GM19467 (cell line): Measurements from ENCODE around the gene STX4.

Source experiments
- ATAC-seq: cut with Tn5 transposase; IDR thresholded peaks from one replicate; pipeline ENCODE4 v1.9.1; 2021; ENCODE audit warnings: mild to moderate bottlenecking, moderate library complexity; ENCODE audit not compliant: unreplicated experiment

Gene STX4

GRCh38 chr16:31063843-31064611, 30.7 kb downstream of the STX4 start:
- ATAC-seq: no peak

DNA sequence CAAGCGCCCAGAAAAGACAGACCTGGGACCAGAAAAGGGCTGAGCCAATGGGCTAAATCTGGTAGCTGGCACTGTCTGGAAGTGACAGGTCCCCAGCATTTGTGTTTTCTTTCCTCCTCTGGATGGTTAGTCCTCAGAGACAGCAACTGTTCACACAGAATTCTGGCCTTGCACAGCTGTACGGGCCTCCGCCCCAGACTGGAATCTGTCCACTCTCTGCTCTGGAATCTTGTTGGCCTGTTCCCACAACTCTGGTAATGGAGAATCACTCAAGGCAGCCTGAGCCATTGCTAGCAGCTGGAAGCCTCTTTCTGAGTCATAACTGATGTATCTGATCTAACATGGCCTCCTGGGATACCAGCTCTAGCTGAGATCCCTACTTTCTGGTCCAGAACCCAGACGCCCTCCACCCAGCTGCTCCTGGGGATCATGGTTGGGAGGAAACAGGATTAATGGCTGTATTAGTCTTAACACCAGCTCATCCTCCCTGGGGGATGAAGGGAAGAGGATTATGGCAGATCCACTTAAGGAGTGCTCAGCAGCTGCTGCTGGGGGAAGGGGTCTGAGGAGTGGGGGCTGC, 31.6 kb downstream of the STX4 start:
- no peak for ATAC-seq

GRCh38 chr16:31067342-31067741, 34.0 kb downstream of the STX4 start:
- no peak for ATAC-seq

- no peak for ATAC-seq
Observed at GRCh38 chr16:31071861-31072260, 38.5 kb downstream of the STX4 start.

DNA sequence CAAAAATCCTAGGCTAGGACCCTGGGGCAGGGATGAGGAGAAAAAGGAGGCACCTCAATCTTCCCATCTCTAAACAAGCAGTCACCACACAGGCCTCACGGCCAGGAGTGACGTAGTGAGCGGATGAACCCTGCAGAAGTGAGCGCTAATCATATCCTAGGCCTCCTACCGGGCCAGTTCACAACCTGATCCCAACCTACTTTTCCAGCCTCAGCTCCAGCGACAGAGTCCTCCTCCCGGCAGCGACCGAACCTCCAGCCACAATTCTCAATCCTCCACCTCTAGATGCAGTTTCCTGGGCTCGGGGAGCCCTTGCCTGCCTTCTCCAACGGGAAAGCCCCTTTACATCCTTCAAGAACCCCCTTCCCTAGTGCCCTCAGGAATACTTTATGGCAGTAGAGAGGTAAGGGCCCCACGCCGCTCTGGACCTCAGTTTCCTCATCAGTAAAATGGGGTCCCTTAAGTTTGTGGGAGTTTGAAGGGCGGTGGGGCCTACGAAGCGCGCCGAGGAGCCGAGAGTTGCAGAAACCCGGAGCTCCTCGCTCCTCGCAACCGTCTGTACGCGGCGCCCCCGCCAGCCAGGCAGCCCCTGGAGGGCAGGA, 39.3 kb downstream of the STX4 start:
- no peak for ATAC-seq

- peak; percentile 41 for ATAC-seq
Observed at GRCh38 chr16:31073142-31073969, 40.0 kb downstream of the STX4 start.

GRCh38 chr16:31073970-31074813, 40.8 kb downstream of the STX4 start, which contains the start of the genes ZNF646 and ZNF668:
Gene ZNF646 (plus strand): TSS chr16:31074422. CDS start chr16:31076325, 1,903 bp downstream.
Gene ZNF668 (minus strand): TSS chr16:31074240. CDS start chr16:31064459, 9,781 bp downstream.
- peak; percentile 68 for ATAC-seq

DNA sequence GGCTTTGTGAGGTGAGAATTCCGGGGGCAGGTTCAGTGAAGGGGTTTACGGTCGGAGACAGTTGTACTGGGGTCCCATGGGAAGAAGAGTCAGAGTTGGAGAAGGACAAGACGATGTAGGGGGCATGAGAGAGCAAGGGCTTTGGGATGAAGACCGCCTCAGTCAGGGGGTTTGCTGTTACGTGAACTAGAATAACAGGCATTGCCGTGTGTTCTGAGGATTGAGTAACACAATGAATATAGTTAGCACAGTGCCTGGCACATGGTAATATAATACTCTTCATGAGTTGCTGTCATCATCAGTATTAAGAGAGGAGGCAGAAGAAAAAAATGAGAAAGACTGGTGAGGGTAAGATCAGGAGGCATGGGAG, 41.4 kb downstream of the STX4 start:
- ATAC-seq: no peak

DNA sequence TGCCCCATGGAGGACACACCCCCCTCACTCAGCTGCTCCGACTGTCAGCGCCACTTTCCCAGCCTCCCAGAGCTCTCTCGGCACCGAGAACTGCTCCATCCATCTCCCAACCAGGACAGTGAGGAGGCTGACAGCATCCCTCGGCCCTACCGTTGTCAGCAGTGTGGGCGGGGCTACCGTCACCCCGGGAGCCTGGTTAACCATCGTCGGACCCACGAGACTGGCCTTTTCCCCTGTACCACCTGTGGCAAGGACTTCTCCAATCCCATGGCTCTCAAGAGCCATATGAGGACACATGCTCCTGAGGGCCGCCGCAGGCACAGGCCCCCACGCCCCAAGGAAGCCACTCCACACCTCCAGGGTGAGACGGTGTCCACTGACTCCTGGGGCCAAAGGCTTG, 43.0 kb downstream of the STX4 start:
- ATAC-seq: no peak

GRCh38 chr16:31077024-31077423, 43.7 kb downstream of the STX4 start:
- ATAC-seq: no peak

DNA sequence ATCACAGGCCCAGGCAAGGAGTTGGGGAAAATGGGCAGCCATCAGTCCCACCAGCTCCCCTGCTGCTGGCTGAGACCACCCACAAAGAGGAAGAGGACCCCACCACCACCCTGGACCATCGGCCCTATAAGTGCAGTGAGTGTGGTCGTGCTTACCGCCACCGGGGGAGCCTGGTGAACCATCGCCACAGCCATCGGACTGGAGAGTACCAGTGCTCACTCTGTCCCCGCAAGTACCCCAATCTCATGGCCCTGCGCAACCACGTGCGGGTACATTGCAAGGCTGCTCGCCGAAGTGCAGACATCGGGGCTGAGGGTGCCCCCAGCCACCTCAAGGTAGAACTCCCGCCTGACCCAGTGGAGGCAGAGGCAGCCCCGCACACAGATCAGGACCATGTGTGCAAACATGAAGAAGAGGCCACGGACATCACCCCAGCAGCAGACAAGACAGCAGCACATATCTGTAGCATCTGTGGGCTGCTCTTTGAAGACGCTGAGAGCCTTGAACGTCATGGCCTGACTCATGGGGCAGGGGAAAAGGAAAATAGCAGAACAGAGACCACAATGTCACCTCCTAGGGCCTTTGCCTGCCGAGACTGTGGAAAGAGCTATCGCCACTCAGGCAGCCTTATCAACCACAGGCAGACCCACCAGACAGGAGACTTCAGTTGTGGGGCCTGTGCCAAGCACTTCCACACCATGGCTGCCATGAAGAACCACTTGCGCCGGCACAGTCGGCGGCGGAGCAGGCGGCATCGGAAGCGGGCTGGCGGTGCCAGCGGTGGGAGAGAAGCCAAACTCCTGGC, 44.4 kb downstream of the STX4 start:
- ATAC-seq: no peak

DNA sequence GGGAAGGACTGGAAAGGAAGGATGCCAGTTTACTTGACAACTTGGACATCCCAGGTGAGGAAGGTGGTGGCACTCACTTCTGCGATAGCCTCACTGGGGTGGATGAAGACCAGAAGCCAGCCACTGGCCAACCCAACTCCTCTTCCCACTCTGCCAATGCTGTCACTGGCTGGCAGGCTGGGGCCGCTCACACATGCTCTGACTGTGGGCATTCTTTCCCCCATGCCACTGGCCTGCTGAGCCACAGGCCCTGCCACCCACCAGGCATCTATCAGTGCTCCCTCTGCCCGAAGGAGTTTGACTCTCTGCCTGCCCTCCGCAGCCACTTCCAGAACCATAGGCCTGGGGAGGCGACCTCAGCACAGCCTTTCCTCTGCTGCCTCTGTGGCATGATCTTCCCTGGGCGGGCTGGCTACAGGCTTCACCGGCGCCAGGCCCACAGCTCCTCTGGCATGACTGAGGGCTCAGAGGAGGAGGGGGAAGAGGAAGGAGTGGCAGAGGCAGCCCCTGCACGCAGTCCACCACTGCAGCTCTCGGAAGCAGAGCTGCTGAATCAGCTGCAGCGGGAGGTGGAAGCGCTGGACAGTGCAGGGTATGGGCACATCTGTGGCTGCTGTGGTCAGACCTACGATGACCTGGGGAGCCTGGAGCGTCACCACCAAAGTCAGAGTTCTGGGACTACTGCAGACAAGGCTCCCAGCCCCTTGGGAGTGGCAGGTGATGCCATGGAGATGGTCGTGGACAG, 45.4 kb downstream of the STX4 start:
- ATAC-seq: no peak

- ATAC-seq: no peak
Observed at GRCh38 chr16:31079342-31079944, 46.1 kb downstream of the STX4 start.

DNA sequence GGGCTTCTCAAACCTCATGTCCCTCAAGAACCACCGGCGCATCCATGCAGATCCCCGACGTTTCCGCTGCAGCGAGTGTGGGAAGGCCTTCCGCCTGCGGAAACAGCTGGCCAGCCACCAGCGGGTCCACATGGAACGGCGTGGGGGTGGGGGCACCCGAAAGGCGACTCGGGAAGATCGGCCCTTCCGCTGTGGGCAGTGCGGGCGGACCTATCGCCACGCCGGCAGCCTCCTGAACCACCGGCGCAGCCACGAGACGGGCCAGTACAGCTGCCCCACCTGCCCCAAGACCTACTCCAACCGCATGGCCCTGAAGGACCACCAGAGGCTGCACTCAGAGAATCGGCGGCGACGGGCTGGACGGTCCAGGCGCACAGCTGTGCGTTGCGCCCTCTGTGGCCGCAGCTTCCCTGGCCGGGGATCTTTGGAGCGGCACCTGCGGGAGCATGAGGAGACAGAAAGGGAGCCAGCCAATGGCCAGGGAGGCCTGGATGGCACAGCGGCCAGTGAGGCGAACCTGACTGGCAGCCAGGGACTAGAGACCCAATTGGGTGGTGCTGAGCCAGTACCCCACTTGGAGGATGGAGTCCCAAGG, 46.8 kb downstream of the STX4 start:
- no peak for ATAC-seq

- no peak for ATAC-seq
Observed at GRCh38 chr16:31080756-31081419, 47.5 kb downstream of the STX4 start.

- no peak for ATAC-seq
Observed at GRCh38 chr16:31081428-31082351, 48.3 kb downstream of the STX4 start.
